K562 (cell line): Measurements from ENCODE around the gene PIF1. TPM values are rescaled to one million over a fixed set of nuclear protein-coding genes. Genes with fewer than 3 reads are reported as not detected.
A peak's percentile ranks its signal among the peaks of the same experiment; 100 is the strongest.

ENCODE experiments used
- ARID2 ChIP-seq: fragments of 450-650 bp; IDR thresholded peaks from 2 replicates; pipeline ENCODE4 v1.6.1; 2017; ENCODE audit warnings: antibody characterized with exemption, mild to moderate bottlenecking
- DEAF1 ChIP-seq: fragments of 450-650 bp; formaldehyde crosslinking; IDR thresholded peaks from 2 replicates; pipeline ENCODE4 v1.4.0; 2020; ENCODE audit warnings: mild to moderate bottlenecking, moderate library complexity
- FOS ChIP-seq: IDR thresholded peaks from 3 replicates; pipeline ENCODE4 v1.6.1; 2011; ENCODE audit not compliant: insufficient read length; ENCODE audit errors: extremely low read depth
- FOXJ2 ChIP-seq: fragments of 200-800 bp; sonication (Bioruptor generic); IDR thresholded peaks from 2 replicates; pipeline ENCODE4 v1.6.1; 2016; ENCODE audit warnings: missing genetic modification characterization, missing compliant biosample characterization
- RB1 ChIP-seq: fragments of 450-650 bp; IDR thresholded peaks from 2 replicates; pipeline ENCODE4 v1.6.1; 2017; ENCODE audit warnings: low read depth, mild to moderate bottlenecking
- SMC3 ChIP-seq: conservative IDR thresholded peaks from 2 replicates; pipeline ENCODE4 v1.6.1; 2011; ENCODE audit warnings: low read depth, low read length, improper control_type of control experiment; ENCODE audit not compliant: insufficient read depth
- VEZF1 ChIP-seq: fragments of 200-800 bp; sonication (Bioruptor generic); IDR thresholded peaks from 2 replicates; pipeline ENCODE4 v1.6.1; 2017; ENCODE audit warnings: missing genetic modification characterization, missing compliant biosample characterization
- ZFP36 ChIP-seq: fragments of 150-350 bp; IDR thresholded peaks from 2 replicates; pipeline ENCODE4 v1.6.1; 2018; ENCODE audit warnings: low read length, low read depth; ENCODE audit not compliant: partially characterized antibody
- ZNF212 ChIP-seq: fragments of 450-650 bp; formaldehyde crosslinking; IDR thresholded peaks from 2 replicates; pipeline ENCODE4 v1.4.0; 2020; ENCODE audit warnings: mild to moderate bottlenecking
- ZNF449 ChIP-seq: fragments of 250-450 bp; sonication (Bioruptor Pico); IDR thresholded peaks from 2 replicates; pipeline ENCODE4 v1.8.0; 2022; ENCODE audit warnings: moderate library complexity, mild to moderate bottlenecking, inconsistent platforms
- polyA plus RNA-seq, 8 experiments: library from polyadenylated mRNA; depleted of rRNA in 4 of 8; stranded (reverse) in 5 of 8; unstranded in 3 of 8; fragments of >200 nt; fragmentation: Nextera tagmentation in 2 of 8; fragmentation: Illumina TruSeq in 1 of 8; extraction: Ambion mirVana in 2 of 8; extraction: Trizol in 1 of 8; gene quantifications; 2 replicates each; pipeline versions ENCODE4 v1.2.1 to v1.2.3, GENCODE V29; 2011 to 2014; ENCODE audit warnings: inconsistent platforms in 1 of 8, missing spikeins in 1 of 8
- total RNA-seq, 7 experiments: library from RNA; depleted of rRNA in 6 of 7; stranded (reverse); fragments of >200 nt in 6 of 7; fragmentation: Illumina TruSeq in 2 of 7; extraction: Trizol in 2 of 7; gene quantifications; 2 replicates each; pipeline versions ENCODE4 v1.2.1 to v1.2.3, GENCODE V29; 2011 to 2021; ENCODE audit warnings: low replicate concordance in 1 of 7

Gene PIF1
- total and polyA plus RNA-seq, 9 of the 15 experiments (the other 6 are each of a cell fraction or from before 2014, with no cell fraction given), result 1.1 to 37.9 (median 11.5) TPM

- TF ChIP-seq ZNF449 (no peak), SMC3 (peak; percentile 89), FOS (no peak), ARID2 (peak; percentile 50; the same call in 1 of the 2 replicates), DEAF1 (CRISPR knock-in tag) (peak; percentile 78), FOXJ2 (tag) (0 out of 2 replicates have a peak, but pooled peaks have one; percentile 31), VEZF1 (peak; percentile 17; the same call in 1 of the 2 replicates), ZNF212 (CRISPR knock-in tag) (no peak), ZFP36 (peak; percentile 21), RB1 (peak; percentile 59; the same call in 1 of the 2 replicates)
These were observed 15.6 kb downstream of the PIF1 start (continued) for GRCh38 chr15:64809649-64810496.
